ENCODE measurements around the gene TSTD1. TPM values are rescaled to one million over a fixed set of nuclear protein-coding genes. Genes with fewer than 3 reads are reported as not detected.
A peak's percentile ranks its signal among the peaks of the same experiment; 100 is the strongest.

The TSTD1 gene, protein sequence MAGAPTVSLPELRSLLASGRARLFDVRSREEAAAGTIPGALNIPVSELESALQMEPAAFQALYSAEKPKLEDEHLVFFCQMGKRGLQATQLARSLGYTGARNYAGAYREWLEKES
- total RNA-seq = 41.7 and 49.7 TPM in 2 replicates

DNA sequence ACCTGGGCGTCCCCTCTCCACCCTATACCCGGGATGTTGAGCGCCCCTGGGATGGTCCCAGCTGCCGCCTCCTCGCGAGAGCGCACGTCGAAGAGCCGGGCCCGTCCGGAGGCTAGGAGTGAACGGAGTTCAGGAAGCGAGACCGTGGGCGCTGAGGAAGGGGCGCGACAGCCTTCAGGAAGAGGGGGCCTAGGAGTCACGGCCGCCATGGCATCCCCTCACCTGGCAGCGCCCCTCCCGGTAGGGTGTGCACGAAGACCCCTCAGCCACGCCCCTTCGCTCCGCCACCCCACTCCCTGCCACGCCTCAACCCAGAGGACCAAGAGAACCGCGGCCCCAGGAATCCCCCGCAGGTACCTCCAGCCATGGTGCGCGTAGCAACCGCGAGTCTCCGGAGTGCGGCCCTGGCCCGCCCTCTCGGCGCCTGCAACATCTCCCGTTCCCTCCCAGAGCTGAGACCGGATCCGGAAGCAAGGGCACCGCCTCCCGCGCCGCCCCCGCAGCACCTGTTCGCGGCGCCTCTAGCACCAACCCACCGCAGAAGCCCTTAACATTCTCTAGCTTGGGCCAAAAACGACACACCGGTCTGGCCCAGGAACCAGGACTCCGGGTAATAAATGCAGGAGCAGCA is at the start of gene TSTD1:
TSS of gene TSTD1 (minus strand) at position 442 of the 631 bp plus-strand sequence. CDS start at position 367, 75 bp downstream.
- peaks cover 40% of the 10 kb centered on the region for H3K36me3 Mint-ChIP-seq (ENCODE audit: low read depth)

DNA sequence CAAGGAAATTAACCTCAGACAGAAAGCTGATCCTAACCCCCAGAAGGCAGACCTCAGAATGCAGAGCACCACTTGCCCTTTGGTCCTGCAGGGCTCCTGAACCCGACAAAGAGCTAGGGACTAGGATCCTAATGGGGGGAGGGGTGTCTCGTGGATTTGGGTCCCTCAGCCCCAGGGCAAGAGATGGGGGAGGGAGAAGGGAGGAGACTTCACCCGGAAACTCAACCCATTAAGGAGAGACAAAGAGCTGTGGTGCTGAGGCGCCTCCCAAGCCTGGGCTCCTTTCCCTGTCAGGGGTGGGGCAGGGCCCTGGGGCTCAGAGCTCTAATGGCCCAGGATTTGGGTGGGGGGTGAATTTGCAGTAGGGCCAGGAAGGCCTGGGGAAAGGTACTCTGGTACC is 47.7 kb upstream of the TSTD1 start:
- H3K36me3 Mint-ChIP-seq (ENCODE audit: low read depth) = no peaks in the 10 kb centered on the region
- no peak overlapping the region for H3K4me3 Mint-ChIP-seq
- H3K4me1 Mint-ChIP-seq = peaks cover 27% of the 10 kb centered on the region
- no peaks in the 10 kb centered on the region for H3K9me3 Mint-ChIP-seq
- no peaks in the 10 kb centered on the region for H3K27me3 Mint-ChIP-seq
- no peak overlapping the region for H3K27ac Mint-ChIP-seq
- no peak for DNase-seq
- intact Hi-C loops (cut with micrococcal nuclease) = no loop called here

More for the DNA sequence above, at the start of gene TSTD1:
- Mint-ChIP-seq H3K4me1 (peaks cover 32% of the 10 kb centered on the region), H3K9me3 (no peaks in the 10 kb centered on the region), H3K27ac (peak within 1 kb of the TSS; percentile 93), H3K4me3 (peak within 1 kb of the TSS; percentile 97), H3K27me3 (no peaks in the 10 kb centered on the region)
- intact Hi-C loops (cut with micrococcal nuclease) = loop anchor here (2.0 kb wide), 1 partner anchor 18 kb away; the partner anchor contains the start of gene F11R
- peak; percentile 96 for DNase-seq

DNA sequence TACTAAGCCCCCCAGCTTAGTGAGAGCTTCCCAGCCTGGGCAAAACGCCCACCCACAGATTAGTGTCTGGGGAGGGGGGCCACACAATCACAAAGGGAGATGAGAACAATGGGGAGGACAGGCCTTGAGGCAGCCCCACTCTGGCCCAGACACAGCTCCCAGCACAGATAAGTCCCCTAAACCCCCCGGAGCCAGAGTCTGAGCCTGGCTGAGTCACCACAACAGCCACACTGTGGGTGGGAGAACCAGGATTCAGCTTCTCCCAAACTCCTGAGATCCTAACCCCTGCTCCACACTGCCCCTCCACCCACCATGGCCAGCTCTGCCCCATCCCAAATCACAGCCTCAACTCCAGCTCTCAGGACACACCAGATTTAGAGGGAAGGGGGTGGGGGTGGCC is 46.4 kb upstream of the TSTD1 start:
- H3K27me3 Mint-ChIP-seq = no peaks in the 10 kb centered on the region
- H3K4me3 Mint-ChIP-seq = no peak overlapping the region
- no peaks in the 10 kb centered on the region for H3K9me3 Mint-ChIP-seq
- H3K36me3 Mint-ChIP-seq (ENCODE audit: low read depth) = no peaks in the 10 kb centered on the region
- H3K4me1 Mint-ChIP-seq = peaks cover 16% of the 10 kb centered on the region
- no peak for DNase-seq
- intact Hi-C loops (cut with micrococcal nuclease) = no loop called here
- no peak overlapping the region for H3K27ac Mint-ChIP-seq

DNA sequence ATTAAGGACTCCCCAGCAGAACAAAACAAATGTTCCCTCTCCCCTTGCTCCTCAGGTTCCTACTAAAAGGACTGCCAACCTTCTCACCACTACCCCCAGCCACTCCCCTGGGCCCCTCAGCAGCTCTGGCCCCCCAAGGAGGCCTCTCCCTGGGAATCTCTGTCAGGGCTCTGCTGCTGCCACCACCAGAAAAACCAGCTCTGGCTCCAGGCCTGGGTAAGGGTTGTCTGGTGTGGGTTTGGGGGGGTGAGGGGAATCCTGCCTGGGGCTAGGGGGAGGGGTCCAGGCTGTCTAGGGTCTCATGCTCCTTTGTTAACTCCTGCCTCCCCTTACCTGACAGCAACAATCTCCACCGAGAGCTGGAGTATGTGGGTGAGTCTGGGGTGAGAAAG is 45.8 kb upstream of the TSTD1 start:
- Mint-ChIP-seq H3K4me3 (no peak overlapping the region), H3K36me3 (ENCODE audit: low read depth) (no peaks in the 10 kb centered on the region), H3K4me1 (peaks cover 18% of the 10 kb centered on the region), H3K9me3 (no peaks in the 10 kb centered on the region), H3K27ac (no peak overlapping the region), H3K27me3 (no peaks in the 10 kb centered on the region)
- no peak for DNase-seq
- intact Hi-C loops (cut with micrococcal nuclease) = no loop called here

DNA sequence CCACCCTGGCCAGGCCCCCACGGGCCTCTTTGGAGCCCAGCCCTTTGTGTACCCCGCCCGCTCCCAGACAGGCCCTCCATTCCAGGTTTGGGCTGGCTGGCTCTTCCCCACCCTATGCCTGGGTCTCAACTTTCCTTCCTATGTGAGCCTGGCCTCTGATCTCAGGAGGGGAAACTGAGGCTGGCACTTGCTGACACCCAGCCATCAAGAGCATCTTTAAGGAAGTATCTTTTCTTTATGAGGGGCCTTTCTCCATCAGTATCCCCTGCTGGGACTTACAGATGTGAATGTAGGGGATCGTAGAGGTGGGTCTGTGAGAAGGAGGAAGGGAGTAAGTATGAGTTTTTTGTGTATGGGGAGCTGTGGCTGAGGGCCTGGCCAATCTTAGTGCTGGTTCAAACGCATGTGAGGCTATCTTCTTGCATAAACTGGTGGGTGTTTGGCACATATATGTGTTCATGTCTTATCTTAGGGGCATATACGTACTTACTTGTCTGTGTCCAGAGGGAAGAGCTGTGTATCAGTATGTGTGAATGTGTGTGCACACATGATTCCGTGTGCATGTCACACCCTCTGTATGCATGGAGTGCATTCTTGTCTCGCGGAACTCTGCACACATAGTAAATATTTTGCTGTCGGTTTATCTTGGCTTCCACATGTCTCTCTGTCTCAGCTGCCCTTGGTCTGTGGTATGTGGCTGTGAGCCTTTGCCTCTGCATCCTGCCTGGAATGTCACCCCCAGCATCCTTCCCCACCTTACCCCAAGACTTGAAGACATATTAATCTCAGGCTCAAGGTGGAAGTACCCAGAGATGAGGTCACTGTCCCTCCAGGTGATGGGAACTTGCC is 45.2 kb upstream of the TSTD1 start:
- H3K4me1 Mint-ChIP-seq = peaks cover 17% of the 10 kb centered on the region
- H3K36me3 Mint-ChIP-seq (ENCODE audit: low read depth) = no peaks in the 10 kb centered on the region
- no peaks in the 10 kb centered on the region for H3K9me3 Mint-ChIP-seq
- no peak for DNase-seq
- no peaks in the 10 kb centered on the region for H3K27me3 Mint-ChIP-seq
- no peak overlapping the region for H3K4me3 Mint-ChIP-seq
- no peak overlapping the region for H3K27ac Mint-ChIP-seq
- intact Hi-C loops (cut with micrococcal nuclease) = no loop called here

DNA sequence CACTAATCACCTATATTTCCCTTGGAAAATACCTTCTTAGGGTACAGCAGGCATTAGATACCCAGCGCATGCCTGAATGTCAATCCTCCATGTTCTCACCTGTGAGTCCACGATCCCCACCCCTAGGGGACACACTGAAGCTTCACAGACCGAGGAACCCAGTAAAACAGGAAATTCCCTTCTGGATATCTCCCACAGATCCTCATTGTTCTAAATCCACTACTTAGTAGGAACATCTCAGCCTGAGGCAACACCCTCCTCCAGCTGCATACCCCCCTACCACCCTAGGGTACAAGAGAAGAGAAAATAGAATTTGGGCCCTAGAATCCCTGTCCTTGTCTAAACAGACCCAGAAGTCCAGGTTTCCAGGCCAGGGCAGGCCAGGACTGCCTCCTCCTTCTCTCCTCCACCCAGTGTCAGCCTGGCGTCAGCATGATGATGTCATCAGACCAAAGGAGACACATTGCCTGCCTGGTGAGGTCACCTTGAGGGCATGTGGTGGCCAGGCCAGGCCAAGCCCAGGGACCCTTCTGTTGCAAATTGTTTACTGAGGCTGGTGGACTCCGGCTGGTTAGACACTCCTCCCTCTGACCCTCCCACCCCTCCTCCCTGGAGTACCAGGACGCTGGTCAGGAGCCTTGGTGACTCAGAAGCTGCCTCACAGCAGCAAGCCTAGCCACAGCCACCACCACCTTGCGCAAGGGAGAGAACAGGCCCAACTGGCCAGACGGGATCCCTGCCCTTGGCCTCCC is 44.4 kb upstream of the TSTD1 start:
- H3K36me3 Mint-ChIP-seq (ENCODE audit: low read depth) = no peaks in the 10 kb centered on the region
- no peak overlapping the region for H3K4me3 Mint-ChIP-seq
- no peak overlapping the region for H3K27ac Mint-ChIP-seq
- DNase-seq = no peak
- H3K4me1 Mint-ChIP-seq = peaks cover 14% of the 10 kb centered on the region
- H3K9me3 Mint-ChIP-seq = no peaks in the 10 kb centered on the region
- H3K27me3 Mint-ChIP-seq = no peaks in the 10 kb centered on the region
- intact Hi-C loops (cut with micrococcal nuclease) = no loop called here

DNA sequence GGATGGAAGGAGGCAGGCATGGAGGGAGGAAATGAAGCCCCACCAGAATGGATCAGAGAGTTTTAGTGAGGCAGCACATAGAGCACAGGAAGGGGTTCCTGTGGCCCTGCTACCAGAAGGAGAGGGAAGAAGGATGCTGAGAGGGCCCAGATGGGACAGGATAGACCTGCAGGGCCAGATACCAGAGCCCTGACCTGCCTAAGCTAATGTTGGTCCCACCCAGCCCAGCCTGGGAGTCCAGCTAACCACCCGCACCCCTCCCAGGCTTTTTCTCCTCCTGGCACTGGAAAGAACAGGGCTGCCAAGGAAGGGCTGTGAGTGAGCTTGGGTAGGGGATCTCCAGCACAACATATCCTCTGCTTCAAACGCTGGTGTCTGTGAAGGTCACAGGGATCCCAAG is 43.7 kb upstream of the TSTD1 start:
- Mint-ChIP-seq H3K27ac (no peak overlapping the region), H3K4me1 (peaks cover 9% of the 10 kb centered on the region), H3K27me3 (no peaks in the 10 kb centered on the region), H3K4me3 (no peak overlapping the region), H3K36me3 (ENCODE audit: low read depth) (no peaks in the 10 kb centered on the region), H3K9me3 (no peaks in the 10 kb centered on the region)
- intact Hi-C loops (cut with micrococcal nuclease) = no loop called here
- no peak for DNase-seq

DNA sequence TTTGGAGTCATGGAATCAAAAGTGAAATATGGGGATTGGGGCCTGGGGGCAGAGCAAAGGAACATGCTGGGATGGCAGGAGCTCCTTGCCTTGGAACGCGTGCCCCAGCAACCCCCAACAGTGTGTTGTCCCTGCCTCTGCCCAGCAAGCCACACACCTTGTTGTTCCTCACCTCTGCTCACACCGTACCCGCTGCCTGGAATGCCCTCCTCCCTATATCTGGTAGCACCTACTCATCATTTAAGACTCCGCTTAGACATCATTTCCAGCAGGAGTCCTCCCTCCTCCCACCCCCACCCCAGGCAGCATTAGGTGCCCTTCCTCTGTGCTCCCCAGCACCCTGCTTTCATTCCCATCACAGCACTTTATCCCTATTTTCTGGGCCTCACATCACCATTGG is 42.8 kb upstream of the TSTD1 start:
- no peak overlapping the region for H3K27ac Mint-ChIP-seq
- H3K4me1 Mint-ChIP-seq = peaks cover 8% of the 10 kb centered on the region
- H3K36me3 Mint-ChIP-seq (ENCODE audit: low read depth) = no peaks in the 10 kb centered on the region
- intact Hi-C loops (cut with micrococcal nuclease) = no loop called here
- DNase-seq = no peak
- no peaks in the 10 kb centered on the region for H3K9me3 Mint-ChIP-seq
- H3K27me3 Mint-ChIP-seq = no peaks in the 10 kb centered on the region
- no peak overlapping the region for H3K4me3 Mint-ChIP-seq

DNA sequence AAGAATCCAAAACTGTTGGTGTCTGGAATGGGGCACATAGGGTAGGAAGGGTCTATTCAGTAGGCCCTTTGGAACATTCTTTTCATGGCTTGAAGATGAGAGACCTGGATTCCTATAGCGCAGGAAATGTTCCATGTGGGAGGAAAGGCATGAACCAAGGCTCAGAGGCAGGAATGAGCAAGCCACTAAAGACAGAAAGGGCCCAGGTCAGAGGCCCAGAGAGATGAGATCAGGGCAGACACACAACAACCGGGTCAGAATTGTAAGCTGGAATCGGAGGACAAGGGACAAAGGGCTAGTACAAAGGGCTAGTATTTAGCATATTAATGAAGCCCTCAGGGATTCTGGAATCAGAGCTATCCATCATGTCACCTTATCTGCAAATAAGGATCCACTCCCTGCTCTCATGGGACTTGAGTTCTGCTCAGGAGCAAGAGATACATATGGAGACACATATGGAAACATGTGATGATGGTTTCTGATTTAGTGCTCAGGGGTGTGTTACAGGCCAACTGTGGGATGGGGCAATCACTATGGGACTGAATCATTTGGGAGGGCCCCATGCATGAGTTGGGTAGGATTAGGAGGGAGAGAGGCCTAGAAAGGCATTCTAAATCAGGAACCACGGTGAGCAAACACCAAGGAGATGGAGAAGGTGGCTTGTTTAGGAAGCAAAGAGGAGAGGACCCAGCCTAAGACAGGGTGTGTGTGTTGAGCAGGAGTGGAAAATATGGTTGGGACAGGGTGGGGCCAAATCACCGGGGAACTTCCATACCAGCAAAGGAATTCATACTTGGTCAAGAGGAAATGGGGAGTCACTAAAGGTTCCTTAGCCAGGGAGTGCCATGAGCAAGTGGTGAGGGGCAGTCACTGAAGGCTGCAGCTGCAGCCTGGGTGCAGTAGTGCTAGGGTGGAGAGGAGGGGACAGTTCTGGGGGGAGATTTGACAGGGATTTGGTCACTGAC is 42.0 kb upstream of the TSTD1 start:
- no peaks in the 10 kb centered on the region for H3K9me3 Mint-ChIP-seq
- H3K36me3 Mint-ChIP-seq (ENCODE audit: low read depth) = no peaks in the 10 kb centered on the region
- no peak overlapping the region for H3K27ac Mint-ChIP-seq
- peaks cover 8% of the 10 kb centered on the region for H3K4me1 Mint-ChIP-seq
- no peak overlapping the region for H3K4me3 Mint-ChIP-seq
- no peak for DNase-seq
- H3K27me3 Mint-ChIP-seq = no peaks in the 10 kb centered on the region
- intact Hi-C loops (cut with micrococcal nuclease) = no loop called here

DNA sequence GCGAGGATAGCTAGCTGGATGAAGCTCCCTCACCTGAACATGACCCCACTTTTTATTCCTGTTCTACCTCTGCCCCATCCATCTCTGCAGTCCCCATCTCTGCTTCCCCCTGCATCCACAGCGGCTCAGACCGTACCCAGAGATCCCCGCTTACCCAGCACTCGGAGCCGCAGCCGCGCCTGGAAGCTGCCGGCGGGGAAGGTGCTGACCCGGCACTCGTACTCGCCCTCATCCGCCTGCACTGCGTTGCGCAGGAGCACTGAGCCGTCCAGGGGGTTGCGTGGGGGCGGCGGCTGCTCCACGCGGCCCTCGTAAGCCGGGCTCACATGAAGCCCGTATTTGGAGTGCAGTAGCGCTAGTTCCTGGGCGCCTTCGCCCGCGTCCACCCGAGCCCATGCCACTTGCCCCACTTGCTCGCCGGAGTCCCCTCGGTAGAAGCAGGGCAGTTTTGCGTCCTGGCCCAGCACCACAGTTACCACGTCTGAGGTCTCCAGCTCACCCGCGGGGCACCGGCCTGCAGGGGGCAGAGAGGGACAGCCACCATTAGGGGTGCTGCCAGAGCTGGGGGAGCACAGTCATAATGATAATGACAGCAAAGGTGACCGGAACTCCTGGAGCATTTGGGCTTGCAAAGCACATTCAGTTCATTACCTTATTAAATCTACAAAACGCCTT is 40.8 kb upstream of the TSTD1 start:
- Mint-ChIP-seq H3K27me3 (no peaks in the 10 kb centered on the region), H3K4me1 (peaks cover 11% of the 10 kb centered on the region), H3K27ac (no peak overlapping the region), H3K36me3 (ENCODE audit: low read depth) (no peaks in the 10 kb centered on the region), H3K4me3 (no peak overlapping the region), H3K9me3 (no peaks in the 10 kb centered on the region)
- no peak for DNase-seq
- intact Hi-C loops (cut with micrococcal nuclease) = no loop called here

DNA sequence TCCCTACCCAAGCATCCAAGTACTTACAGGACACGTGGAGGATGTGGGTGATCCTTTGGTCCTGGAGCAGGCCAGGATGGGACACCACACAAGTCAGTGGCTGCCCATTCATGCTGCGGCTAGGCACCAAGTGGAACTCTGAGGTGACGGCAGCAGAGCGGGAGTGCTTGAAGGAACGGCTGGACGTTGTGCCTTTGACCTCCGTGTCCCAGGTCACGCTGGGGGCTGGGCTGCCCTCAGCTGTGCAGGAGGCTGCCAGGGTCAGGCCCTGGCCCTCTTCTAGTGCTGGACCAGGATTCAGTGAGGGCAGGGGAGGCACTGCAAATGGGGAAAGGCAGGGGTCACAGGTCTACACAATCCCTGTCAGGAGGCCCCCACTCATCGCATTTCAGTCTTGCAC is 38.7 kb upstream of the TSTD1 start:
- H3K36me3 Mint-ChIP-seq (ENCODE audit: low read depth) = no peaks in the 10 kb centered on the region
- intact Hi-C loops (cut with micrococcal nuclease) = no loop called here
- H3K27me3 Mint-ChIP-seq = no peaks in the 10 kb centered on the region

DNA sequence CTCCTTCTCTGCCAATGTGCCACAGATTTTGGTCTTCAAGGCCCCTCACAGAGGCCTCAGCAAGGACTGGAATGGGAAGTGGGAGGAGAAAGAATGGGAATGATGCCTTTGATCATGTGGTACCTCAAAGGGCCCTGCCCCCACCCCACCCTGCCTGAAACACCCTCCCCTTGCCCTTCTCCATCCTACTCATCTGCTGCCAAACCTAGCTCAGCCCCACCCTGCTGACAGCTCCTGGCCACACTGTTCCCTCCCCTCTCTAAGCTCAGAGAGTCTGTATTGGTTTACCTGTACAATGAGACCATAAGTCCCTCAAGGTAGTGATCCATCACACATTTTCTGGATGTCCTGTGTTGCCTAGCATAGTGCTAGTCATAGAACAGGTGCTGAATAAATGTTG is 37.6 kb upstream of the TSTD1 start:
- Mint-ChIP-seq H3K27me3 (no peaks in the 10 kb centered on the region), H3K27ac (no peak overlapping the region), H3K9me3 (no peaks in the 10 kb centered on the region), H3K4me3 (no peak overlapping the region), H3K4me1 (peaks cover 21% of the 10 kb centered on the region), H3K36me3 (ENCODE audit: low read depth) (no peaks in the 10 kb centered on the region)
- no peak for DNase-seq
- intact Hi-C loops (cut with micrococcal nuclease) = no loop called here

More for the DNA sequence above, 38.7 kb upstream of the TSTD1 start:
- H3K27ac Mint-ChIP-seq = no peak overlapping the region
- H3K4me1 Mint-ChIP-seq = peaks cover 17% of the 10 kb centered on the region
- no peak for DNase-seq
- no peak overlapping the region for H3K4me3 Mint-ChIP-seq
- H3K9me3 Mint-ChIP-seq = no peaks in the 10 kb centered on the region

Measured in activated CD4-positive, alpha-beta T cell treated with anti-CD3 and anti-CD28 coated beads, Interleukin-2, amount 10 ng/mL, durations not matched to agents 24 days and 14 days (primary cell).